ENCODE results near the gene HMBS.
"Not testable (repeated sequence)": the region's sequence is repeated elsewhere in the genome, so short reads cannot be mapped to it uniquely, and the experiment has no call there.

The HMBS gene

GRCh38 chr11:119114351-119114750 is 29.7 kb downstream of the HMBS start:
- intact Hi-C loops (cut with DNase I), result loop anchor here (10.0 kb wide), 1 partner anchor 80 kb away; no protein-coding TSS in a partner anchor
- peak in 1 of 10 donors; percentile 16 for DNase-seq

GRCh38 chr11:119115484-119116234 is 31.0 kb downstream of the HMBS start:
- DNase-seq, result peak in 2 of 10 donors; percentile 37 to 89
- intact Hi-C loops (cut with DNase I), result loop anchor here (10.0 kb wide), 1 partner anchor 79 kb away; no protein-coding TSS in a partner anchor

- intact Hi-C loops (cut with DNase I), result loop anchor here (10.0 kb wide), 1 partner anchor 79 kb away; no protein-coding TSS in a partner anchor
- DNase-seq, result no peak
Measured at GRCh38 chr11:119116235-119116594, 31.5 kb downstream of the HMBS start.

GRCh38 chr11:119116601-119117000 is 31.9 kb downstream of the HMBS start:
- intact Hi-C loops (cut with DNase I), result loop anchor here (10.0 kb wide), 1 partner anchor 78 kb away; no protein-coding TSS in a partner anchor
- DNase-seq, result peak in 1 of 10 donors; percentile 57

- DNase-seq, result no peak
- intact Hi-C loops (cut with DNase I), result loop anchor here (10.0 kb wide), 1 partner anchor 78 kb away; no protein-coding TSS in a partner anchor
Measured at GRCh38 chr11:119117004-119117706, 32.5 kb downstream of the HMBS start.

GRCh38 chr11:119118227-119118626 is 33.5 kb downstream of the HMBS start:
- no peak for DNase-seq
- intact Hi-C loops (cut with DNase I), result loop anchor here (10.0 kb wide), 1 partner anchor 77 kb away; no protein-coding TSS in a partner anchor

GRCh38 chr11:119118946-119119345 is 34.3 kb downstream of the HMBS start:
- no peak for DNase-seq
- intact Hi-C loops (cut with DNase I), result loop anchor here (10.0 kb wide), 1 partner anchor 76 kb away; no protein-coding TSS in a partner anchor

GRCh38 chr11:119120639-119121007 is 35.9 kb downstream of the HMBS start:
- intact Hi-C loops (cut with DNase I), result loop anchor here (2.0 kb wide), 1 partner anchor 14 kb away; the partner anchor contains the start of gene C2CD2L
- DNase-seq, result peak in 1 of 10 donors; percentile 42

- intact Hi-C loops (cut with DNase I), result loop anchor here (2.0 kb wide), 1 partner anchor 14 kb away; the partner anchor contains the start of gene C2CD2L
- DNase-seq, result peak; percentile 99 to 100 (median 100)
Measured at GRCh38 chr11:119121008-119121810, 36.5 kb downstream of the HMBS start, which contains the start of gene HINFP. HINFP (plus strand) TSS chr11:119121580; CDS start chr11:119126945, 5,365 bp downstream.

GRCh38 chr11:119121811-119122124 is 37.1 kb downstream of the HMBS start:
- intact Hi-C loops (cut with DNase I), result loop anchor here (2.0 kb wide), 1 partner anchor 15 kb away; the partner anchor contains the start of gene C2CD2L
- no peak for DNase-seq

GRCh38 chr11:119125821-119126220 is 41.1 kb downstream of the HMBS start:
- peak in 1 of 10 donors; percentile 14 for DNase-seq
- intact Hi-C loops (cut with DNase I), result no loop called here

- intact Hi-C loops (cut with DNase I), result no loop called here
- no peak for DNase-seq
Measured at GRCh38 chr11:119126675-119127268, 42.1 kb downstream of the HMBS start.

- no peak for DNase-seq
- intact Hi-C loops (cut with DNase I), result no loop called here
Measured at GRCh38 chr11:119130662-119131061, 46.0 kb downstream of the HMBS start.

- intact Hi-C loops (cut with DNase I), result no loop called here
- DNase-seq, result peak in 1 of 10 donors; percentile 23
Measured at GRCh38 chr11:119134389-119134978, 49.8 kb downstream of the HMBS start.

- intact Hi-C loops (cut with DNase I), result not testable (repeated sequence)
Measured at GRCh38 chr11:119139276-119139675, 54.6 kb downstream of the HMBS start.

More at GRCh38 chr11:119139276-119139675, 54.6 kb downstream of the HMBS start:
- DNase-seq, result peak in 1 of 10 donors; percentile 55
